Lower leg skin (tissue), 4 donors: ENCODE measurements around the gene ZNF493. TPM values are rescaled to one million over a fixed set of nuclear protein-coding genes. Genes with fewer than 3 reads are reported as not detected.

ENCODE experiments used
- DNase-seq, 2 donors: peaks; one replicate each; pipeline ENCODE4 v3.0.0-alpha.2; 2019; ENCODE audit warnings: low spot score in 2 of 2
- H3K4me3 ChIP-seq: fragments of 200-600 bp; sonication (generic); 2 replicates; pipeline ENCODE4 v1.5.1; 2017; ENCODE audit warnings: mild to moderate bottlenecking, low read depth; ENCODE audit not compliant: poor library complexity, severe bottlenecking
- POLR2A ChIP-seq, 2 donors: fragments of 450-650 bp; IDR thresholded peaks; one replicate each; pipeline ENCODE4 v1.6.1; 2016 to 2017; ENCODE audit warnings: antibody characterized with exemption in 2 of 2, mild to moderate bottlenecking in 1 of 2, moderate library complexity in 1 of 2
- WGBS, 2 donors: methylation state at CpG; one replicate each; pipeline ENCODE4 v1.1.5; 2018; 5-methylcytosine and 5-hydroxymethylcytosine counted together
- intact Hi-C: fragments of 100-400 bp; cut with DNase I; formaldehyde crosslinking; loops from one replicate; pipeline ENCODE4 v1.15.0; 2023; ENCODE audit warnings: low total_unique reads
- total RNA-seq, 4 donors: library from RNA; depleted of rRNA; stranded (reverse); fragments of >200 nt; gene quantifications; one replicate each; pipeline ENCODE4 v1.1.0, GENCODE V29; 2016
- TF ChIP-seq, protein P1 (sequence below), 3 donors: fragments of 450-650 bp; IDR thresholded peaks; one replicate each; pipeline ENCODE4 v1.5.1; 2016; ENCODE audit warnings: antibody characterized with exemption in 3 of 3, mild to moderate bottlenecking in 3 of 3, moderate library complexity in 2 of 3

ZNF493 gene
- total RNA-seq, 4 donors from 2014 or later: 7.8 to 25.5 (median 16.2) TPM

DNA sequence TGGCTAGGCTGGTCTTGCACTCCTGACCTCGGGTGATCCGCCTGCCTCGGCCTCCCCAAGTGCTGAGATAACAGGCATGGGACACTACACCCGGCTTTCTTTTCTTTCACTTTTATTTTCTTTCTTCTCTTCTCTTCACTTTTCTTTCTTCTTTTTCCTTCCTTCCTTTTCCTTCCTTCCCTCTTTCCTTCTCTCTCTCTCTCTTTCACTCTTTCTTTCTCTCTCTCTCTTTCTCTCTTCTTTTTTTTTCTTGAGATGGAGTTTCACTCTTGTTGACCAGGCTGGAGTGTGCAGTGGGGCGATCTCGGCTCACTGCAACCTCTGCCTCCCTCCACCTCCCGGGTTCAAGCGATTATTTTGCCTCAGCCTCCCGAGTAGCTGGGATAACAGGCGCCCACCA, 812 bp upstream of the ZNF493 start:
- 91 to 93% methylated on average over 10 of the region's 10 CpGs for WGBS, 2 donors
- TF ChIP-seq, protein P1, sequence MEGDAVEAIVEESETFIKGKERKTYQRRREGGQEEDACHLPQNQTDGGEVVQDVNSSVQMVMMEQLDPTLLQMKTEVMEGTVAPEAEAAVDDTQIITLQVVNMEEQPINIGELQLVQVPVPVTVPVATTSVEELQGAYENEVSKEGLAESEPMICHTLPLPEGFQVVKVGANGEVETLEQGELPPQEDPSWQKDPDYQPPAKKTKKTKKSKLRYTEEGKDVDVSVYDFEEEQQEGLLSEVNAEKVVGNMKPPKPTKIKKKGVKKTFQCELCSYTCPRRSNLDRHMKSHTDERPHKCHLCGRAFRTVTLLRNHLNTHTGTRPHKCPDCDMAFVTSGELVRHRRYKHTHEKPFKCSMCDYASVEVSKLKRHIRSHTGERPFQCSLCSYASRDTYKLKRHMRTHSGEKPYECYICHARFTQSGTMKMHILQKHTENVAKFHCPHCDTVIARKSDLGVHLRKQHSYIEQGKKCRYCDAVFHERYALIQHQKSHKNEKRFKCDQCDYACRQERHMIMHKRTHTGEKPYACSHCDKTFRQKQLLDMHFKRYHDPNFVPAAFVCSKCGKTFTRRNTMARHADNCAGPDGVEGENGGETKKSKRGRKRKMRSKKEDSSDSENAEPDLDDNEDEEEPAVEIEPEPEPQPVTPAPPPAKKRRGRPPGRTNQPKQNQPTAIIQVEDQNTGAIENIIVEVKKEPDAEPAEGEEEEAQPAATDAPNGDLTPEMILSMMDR (IDR thresholded peaks at IDR 0.05): no peak
- no peak for TF ChIP-seq POLR2A (IDR thresholded peaks at IDR 0.05)
- no peak for DNase-seq
- no peak overlapping the region for H3K4me3 ChIP-seq
- intact Hi-C loops: no loop called here

GRCh38 chr19:21398851-21399250, 1.9 kb downstream of the ZNF493 start:
- WGBS, 2 donors: 93 to 96% methylated on average over 5 of the region's 5 CpGs
- no peak overlapping the region for H3K4me3 ChIP-seq
- TF ChIP-seq, protein P1 (IDR thresholded peaks at IDR 0.05): no peak
- no peak for TF ChIP-seq POLR2A (IDR thresholded peaks at IDR 0.05)
- intact Hi-C loops: no loop called here
- DNase-seq: no peak

DNA sequence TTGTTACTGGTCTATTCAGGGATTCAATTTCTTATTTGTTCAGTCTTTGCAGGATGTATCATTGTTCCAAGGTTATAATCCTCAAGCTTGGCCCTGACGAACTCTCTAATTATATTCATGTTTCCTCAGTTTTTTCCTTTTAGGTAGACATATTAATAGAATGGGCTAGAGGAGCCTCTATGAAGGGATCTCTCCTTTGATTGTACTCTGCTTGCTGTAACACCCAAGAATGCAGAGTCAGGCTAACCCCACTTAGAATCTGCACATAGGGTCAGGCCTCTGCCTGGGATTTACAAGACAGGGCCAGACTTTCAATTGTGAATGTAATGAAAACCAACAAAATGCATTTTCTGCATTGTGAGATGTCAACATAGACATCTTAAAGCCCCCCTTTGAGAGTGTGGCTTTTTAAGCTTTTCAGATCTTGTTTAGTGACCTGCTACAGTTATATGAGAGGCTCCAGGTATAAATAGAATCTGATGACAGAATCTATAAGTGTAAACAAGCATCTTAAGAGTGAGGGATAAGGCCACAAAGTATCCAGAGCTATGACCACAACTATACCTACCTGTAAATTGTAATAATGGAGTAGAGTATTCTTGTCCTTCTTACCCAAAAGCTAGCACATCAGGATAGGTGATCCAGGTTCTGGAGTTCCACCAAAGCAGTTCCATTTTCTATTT, 5.5 kb downstream of the ZNF493 start:
- intact Hi-C loops: no loop called here
- 89 to 100% methylated on average over 1 of the region's 1 CpG for WGBS, 2 donors
- no peak for DNase-seq
- H3K4me3 ChIP-seq: no peak overlapping the region
- no peak for TF ChIP-seq POLR2A (IDR thresholded peaks at IDR 0.05)
- TF ChIP-seq, protein P1 (IDR thresholded peaks at IDR 0.05): no peak

DNA sequence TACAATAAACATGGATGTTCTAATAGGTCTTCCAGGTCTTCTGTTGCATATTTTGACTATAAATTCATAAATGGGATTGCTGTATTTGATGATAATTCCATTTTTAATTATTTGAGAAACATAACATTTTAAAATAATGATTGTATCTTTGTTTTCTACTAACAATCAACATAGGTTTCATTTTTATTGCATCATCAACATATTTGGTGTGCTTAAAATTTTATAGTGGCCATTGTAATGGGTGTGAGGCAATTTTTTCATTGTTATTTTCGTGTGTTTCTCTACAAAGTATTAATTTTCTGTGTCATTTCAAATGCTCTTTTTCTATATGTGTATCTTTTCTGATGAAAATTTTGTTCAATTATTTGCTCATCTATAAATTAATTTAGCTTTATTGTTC, 13.2 kb downstream of the ZNF493 start:
- no peak overlapping the region for H3K4me3 ChIP-seq
- no peak for DNase-seq
- WGBS, 2 donors: 86 to 96% methylated on average over 1 of the region's 1 CpG
- intact Hi-C loops: no loop called here
- TF ChIP-seq POLR2A (IDR thresholded peaks at IDR 0.05): no peak
- TF ChIP-seq, protein P1 (IDR thresholded peaks at IDR 0.05): no peak

GRCh38 chr19:21422244-21422643, 25.3 kb downstream of the ZNF493 start:
- H3K4me3 ChIP-seq: no peak overlapping the region
- intact Hi-C loops: no loop called here
- no peak for TF ChIP-seq POLR2A (IDR thresholded peaks at IDR 0.05)
- TF ChIP-seq, protein P1 (IDR thresholded peaks at IDR 0.05): no peak
- DNase-seq: no peak
